HL-60 (cell line): ENCODE measurements around the gene DMRTC2.

Source experiments
- DNase-seq, 2 experiments: peaks; one replicate each; pipeline ENCODE4 v3.0.0-alpha.2; 2010 to 2020; ENCODE audit warnings: low read depth in 1 of 2, low spot score in 1 of 2
- H3K27ac ChIP-seq: fragments of 250-450 bp; sonication (Bioruptor Pico); replicated peaks from 2 replicates; pipeline ENCODE4 v1.5.1; 2020; ENCODE audit warnings: mild to moderate bottlenecking, moderate library complexity
- H3K27me3 ChIP-seq: fragments of 250-450 bp; sonication (Bioruptor Pico); 2 replicates; pipeline ENCODE4 v1.5.1; 2021; ENCODE audit warnings: mild to moderate bottlenecking, moderate library complexity; ENCODE audit not compliant: insufficient read depth, poor library complexity, severe bottlenecking
- H3K4me3 ChIP-seq: replicated peaks from 2 replicates; pipeline ENCODE4 v1.5.1; 2011; ENCODE audit warnings: mild to moderate bottlenecking, control low read depth, low read length; ENCODE audit not compliant: insufficient read depth
- GABPA ChIP-seq: IDR thresholded peaks from 2 replicates; pipeline ENCODE4 v1.6.1; 2012; ENCODE audit warnings: low read depth
- POLR2AphosphoS5 ChIP-seq: IDR thresholded peaks from 2 replicates; pipeline ENCODE4 v1.6.1; 2012; ENCODE audit warnings: low read depth
- SPI1 ChIP-seq: IDR thresholded peaks from 2 replicates; pipeline ENCODE4 v1.6.1; 2012; ENCODE audit warnings: low read depth, mild to moderate bottlenecking, borderline replicate concordance
- TF ChIP-seq, protein P1 (sequence below): IDR thresholded peaks from 2 replicates; pipeline ENCODE4 v1.6.1; 2012; ENCODE audit warnings: low read depth; ENCODE audit not compliant: insufficient replicate concordance
- TF ChIP-seq, protein P2 (sequence below): IDR thresholded peaks from one replicate; pipeline ENCODE4 v1.5.1; 2011; ENCODE audit warnings: low read length, control low read depth, inconsistent platforms; ENCODE audit not compliant: insufficient read depth

DMRTC2 gene

DNA sequence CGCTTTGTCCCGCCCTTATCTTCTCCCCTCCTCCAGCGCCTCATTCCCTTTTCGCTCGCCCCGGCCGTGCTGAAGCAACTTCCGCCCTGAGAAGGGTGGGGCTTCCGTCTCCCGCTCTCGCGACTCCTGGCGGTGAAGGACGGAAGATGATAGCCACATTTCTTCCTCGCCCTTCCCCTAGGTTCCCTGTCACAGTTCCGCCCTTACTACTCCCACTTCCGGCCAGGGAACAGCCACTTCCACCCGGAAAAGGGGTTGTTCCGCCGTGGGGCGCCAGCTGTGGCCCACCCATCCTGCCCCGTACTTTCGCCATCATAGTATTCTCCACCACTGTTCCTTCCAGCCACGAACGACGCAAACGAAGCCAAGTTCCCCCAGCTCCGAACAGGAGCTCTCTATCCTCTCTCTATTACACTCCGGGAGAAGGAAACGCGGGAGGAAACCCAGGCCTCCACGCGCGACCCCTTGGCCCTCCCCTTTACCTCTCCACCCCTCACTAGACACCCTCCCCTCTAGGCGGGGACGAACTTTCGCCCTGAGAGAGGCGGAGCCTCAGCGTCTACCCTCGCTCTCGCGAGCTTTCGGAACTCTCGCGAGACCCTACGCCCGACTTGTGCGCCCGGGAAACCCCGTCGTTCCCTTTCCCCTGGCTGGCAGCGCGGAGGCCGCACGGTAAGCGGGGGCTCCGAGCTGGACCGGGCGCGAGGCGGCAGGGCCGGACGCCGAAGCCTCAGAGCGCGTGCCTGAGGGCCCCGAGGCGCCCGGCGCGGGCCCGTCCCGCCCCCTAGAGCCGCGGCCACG lies 15.0 kb downstream of the DMRTC2 start, which contains the start of gene RPS19:
Gene RPS19, plus strand, starts transcription at position 638 of the 801 bp plus-strand sequence. CDS start 520 bp downstream, outside the sequence.
- peak within 1 kb of the TSS; percentile 92 for H3K27ac ChIP-seq
- peak; percentile 98 to 99 for DNase-seq
- TF ChIP-seq GABPA (peak; percentile 87), SPI1 (peak; percentile 91), POLR2AphosphoS5 (peak; percentile 94)
- TF ChIP-seq, protein P1, sequence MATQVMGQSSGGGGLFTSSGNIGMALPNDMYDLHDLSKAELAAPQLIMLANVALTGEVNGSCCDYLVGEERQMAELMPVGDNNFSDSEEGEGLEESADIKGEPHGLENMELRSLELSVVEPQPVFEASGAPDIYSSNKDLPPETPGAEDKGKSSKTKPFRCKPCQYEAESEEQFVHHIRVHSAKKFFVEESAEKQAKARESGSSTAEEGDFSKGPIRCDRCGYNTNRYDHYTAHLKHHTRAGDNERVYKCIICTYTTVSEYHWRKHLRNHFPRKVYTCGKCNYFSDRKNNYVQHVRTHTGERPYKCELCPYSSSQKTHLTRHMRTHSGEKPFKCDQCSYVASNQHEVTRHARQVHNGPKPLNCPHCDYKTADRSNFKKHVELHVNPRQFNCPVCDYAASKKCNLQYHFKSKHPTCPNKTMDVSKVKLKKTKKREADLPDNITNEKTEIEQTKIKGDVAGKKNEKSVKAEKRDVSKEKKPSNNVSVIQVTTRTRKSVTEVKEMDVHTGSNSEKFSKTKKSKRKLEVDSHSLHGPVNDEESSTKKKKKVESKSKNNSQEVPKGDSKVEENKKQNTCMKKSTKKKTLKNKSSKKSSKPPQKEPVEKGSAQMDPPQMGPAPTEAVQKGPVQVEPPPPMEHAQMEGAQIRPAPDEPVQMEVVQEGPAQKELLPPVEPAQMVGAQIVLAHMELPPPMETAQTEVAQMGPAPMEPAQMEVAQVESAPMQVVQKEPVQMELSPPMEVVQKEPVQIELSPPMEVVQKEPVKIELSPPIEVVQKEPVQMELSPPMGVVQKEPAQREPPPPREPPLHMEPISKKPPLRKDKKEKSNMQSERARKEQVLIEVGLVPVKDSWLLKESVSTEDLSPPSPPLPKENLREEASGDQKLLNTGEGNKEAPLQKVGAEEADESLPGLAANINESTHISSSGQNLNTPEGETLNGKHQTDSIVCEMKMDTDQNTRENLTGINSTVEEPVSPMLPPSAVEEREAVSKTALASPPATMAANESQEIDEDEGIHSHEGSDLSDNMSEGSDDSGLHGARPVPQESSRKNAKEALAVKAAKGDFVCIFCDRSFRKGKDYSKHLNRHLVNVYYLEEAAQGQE: peak; percentile 61
- TF ChIP-seq, protein P2, sequence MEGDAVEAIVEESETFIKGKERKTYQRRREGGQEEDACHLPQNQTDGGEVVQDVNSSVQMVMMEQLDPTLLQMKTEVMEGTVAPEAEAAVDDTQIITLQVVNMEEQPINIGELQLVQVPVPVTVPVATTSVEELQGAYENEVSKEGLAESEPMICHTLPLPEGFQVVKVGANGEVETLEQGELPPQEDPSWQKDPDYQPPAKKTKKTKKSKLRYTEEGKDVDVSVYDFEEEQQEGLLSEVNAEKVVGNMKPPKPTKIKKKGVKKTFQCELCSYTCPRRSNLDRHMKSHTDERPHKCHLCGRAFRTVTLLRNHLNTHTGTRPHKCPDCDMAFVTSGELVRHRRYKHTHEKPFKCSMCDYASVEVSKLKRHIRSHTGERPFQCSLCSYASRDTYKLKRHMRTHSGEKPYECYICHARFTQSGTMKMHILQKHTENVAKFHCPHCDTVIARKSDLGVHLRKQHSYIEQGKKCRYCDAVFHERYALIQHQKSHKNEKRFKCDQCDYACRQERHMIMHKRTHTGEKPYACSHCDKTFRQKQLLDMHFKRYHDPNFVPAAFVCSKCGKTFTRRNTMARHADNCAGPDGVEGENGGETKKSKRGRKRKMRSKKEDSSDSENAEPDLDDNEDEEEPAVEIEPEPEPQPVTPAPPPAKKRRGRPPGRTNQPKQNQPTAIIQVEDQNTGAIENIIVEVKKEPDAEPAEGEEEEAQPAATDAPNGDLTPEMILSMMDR: peak; percentile 44
- no peaks in the 10 kb centered on the region for H3K27me3 ChIP-seq
- peak within 1 kb of the TSS; percentile 87 for H3K4me3 ChIP-seq

DNA sequence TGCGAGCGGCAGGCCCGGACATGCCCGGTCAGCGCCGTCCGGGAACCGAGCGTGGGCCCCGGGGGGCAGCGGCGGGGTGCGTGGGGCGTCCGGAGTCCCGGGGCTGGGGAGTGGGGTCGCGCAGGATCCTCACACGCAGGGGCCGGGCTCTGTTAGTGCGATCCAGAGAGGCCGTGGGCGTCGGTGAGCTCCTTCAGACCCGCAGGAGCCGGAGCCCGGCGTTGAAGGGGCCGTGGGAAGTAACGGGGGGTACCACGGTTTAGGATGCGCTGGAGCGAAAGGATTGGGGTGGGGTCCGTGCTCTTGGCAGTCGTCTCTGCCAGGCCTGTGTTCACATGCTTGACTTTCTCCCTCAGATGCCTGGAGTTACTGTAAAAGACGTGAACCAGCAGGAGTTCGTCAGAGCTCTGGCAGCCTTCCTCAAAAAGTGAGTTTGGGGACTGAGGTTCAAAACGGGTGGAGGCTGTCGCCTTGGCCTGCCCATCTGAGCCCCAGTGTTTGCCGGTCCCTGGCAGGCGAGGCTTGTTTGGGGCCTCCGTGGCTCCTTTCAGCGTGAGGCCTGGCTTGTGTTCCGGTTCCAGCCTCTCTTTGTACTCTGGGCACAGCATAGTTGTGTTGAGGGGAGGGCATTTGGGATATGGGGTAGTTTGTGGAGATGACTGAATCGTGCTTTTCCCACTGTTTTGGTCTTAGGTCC lies 15.7 kb downstream of the DMRTC2 start:
- H3K27ac ChIP-seq: peak overlapping the region; percentile 92
- TF ChIP-seq POLR2AphosphoS5 (no peak), SPI1 (no peak), GABPA (no peak)
- TF ChIP-seq, protein P1: no peak
- TF ChIP-seq, protein P2: no peak
- DNase-seq: peak in 1 of 2 experiments; percentile 65
- H3K4me3 ChIP-seq: peak overlapping the region; percentile 87
- no peaks in the 10 kb centered on the region for H3K27me3 ChIP-seq

DNA sequence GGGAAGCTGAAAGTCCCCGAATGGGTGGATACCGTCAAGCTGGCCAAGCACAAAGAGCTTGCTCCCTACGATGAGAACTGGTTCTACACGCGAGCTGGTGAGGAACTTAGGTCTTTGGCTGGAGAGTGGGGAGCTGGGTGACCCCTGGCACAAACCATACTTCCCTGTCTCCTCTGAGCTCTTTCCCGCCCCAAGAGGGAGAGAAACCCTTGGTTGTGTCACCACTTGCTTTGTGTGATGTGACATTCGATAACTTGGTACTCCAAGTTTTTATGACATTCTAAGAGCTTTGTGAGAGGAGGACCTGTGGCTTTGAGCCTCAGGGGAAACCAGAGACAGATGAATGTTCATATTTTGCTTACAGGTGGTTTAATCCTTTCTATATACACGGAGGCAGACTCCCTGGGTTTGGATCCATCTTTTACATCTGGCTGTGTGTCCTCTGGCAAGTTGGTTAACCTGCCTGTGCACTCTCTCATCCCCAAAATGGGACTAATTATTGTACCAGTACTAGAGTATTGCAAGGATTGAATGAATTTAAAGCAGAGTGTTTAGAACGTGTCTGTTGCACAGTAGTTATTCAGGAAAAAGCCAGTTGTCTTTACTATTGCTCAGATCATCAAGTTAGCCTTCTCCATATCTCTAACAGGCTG lies 16.4 kb downstream of the DMRTC2 start:
- no peak; the same call in 1 of the 2 replicates for TF ChIP-seq POLR2AphosphoS5
- TF ChIP-seq, protein P2: no peak
- TF ChIP-seq, protein P1: no peak
- peak; percentile 5; the same call in 1 of the 2 replicates for TF ChIP-seq SPI1
- no peak for TF ChIP-seq GABPA
- no peaks in the 10 kb centered on the region for H3K27me3 ChIP-seq
- H3K27ac ChIP-seq: peak overlapping the region; percentile 92
- DNase-seq: peak; percentile 55 to 58
- H3K4me3 ChIP-seq: peak overlapping the region; percentile 87
